HG02571 (cell line): ENCODE results near the gene POTEC.
"Not testable (repeated sequence)": the region's sequence is repeated elsewhere in the genome, so short reads cannot be mapped to it uniquely, and the experiment has no call there.

Experiments used
- ATAC-seq: cut with Tn5 transposase; IDR thresholded peaks from one replicate; pipeline ENCODE4 v1.9.1; 2021; ENCODE audit warnings: mild to moderate bottlenecking, moderate library complexity; ENCODE audit not compliant: unreplicated experiment

Gene POTEC

DNA sequence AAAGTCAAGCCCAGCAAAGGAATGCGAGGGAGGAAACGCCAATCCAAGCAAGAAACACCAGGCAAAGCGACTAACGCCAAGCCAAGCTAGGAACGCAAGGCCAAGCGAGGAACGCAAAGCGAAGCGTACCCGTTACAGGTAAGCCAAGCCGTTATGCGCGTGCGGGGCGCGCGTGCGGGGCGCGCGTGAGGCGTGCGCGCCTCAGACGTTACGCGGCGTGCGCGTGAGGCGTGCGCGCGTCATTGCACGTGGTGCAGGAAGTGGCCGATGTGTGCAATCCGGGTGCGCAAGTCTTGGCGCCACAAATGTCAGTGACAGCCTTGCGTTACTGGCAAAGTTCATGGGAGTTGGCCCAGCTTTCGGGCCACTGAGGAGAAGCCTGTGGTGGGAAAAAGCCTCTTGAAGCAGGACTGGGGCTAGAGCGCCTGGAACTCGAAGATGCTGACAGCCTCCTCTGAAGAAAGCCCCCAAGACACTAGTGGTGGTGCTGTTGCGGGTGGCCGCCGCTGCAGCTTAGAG is at the start of gene POTEC:
Gene POTEC (minus strand): TSS at position 155 of the 519 bp plus-strand sequence. CDS start 454 bp downstream, outside the sequence.
- ATAC-seq: not testable (repeated sequence)

DNA sequence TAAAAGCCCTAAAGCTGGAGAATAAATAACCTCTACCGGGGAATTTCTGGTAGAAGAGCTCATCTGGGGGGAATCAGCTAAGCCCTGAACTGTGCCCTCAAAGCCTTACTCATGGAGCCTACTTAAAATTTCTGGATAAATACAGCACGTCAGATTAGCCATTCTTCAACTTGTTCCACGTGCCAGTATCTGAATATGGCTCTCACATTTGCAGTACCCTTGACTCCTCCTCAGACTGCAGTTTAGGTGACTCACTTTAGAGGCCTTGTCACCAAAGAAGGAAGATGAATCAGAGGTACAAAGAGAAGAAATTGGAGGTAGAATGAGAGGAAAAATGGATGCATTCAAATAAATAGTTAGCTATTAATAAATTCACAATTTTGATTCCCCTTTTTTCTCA is 34.6 kb upstream of the POTEC start:
- ATAC-seq: no peak

DNA sequence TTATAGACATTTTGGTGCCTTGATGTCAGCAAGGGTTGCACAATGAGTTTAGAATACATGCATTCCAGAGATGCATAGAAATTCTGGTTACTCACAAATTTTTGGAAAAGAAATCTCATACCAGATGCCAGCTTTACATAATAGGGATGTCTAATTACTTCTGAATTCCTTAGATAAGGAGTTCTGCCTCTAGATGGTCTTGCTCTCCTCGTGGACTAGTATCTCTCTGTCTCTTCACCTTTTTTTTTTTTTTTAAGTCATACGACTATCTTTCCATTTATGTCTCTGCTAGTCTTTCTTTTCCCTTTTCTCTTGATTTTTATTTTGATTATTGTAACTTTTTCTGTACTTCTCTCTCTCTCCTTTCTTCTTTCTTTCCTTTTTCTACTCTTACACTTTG is 16.1 kb upstream of the POTEC start:
- not testable (repeated sequence) for ATAC-seq

DNA sequence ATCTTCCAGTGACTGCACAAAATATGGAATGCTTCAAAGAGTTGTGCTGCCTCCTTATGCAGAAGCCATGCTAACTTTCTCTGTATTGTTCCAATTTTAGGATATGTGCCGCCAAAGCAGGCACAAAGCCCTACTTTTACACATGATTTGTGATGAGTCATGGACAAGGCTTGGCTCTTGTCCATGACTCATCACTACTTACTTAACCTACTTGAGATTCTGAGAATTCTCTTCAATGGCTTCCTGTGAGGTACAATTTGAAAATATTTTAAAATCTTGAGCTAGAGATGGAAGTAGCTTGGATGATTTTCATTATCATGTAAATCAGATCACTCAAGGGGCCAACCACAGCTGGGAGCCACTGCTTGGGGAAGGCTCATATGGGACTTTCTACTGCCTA is 11.7 kb downstream of the POTEC start:
- ATAC-seq: not testable (repeated sequence)

DNA sequence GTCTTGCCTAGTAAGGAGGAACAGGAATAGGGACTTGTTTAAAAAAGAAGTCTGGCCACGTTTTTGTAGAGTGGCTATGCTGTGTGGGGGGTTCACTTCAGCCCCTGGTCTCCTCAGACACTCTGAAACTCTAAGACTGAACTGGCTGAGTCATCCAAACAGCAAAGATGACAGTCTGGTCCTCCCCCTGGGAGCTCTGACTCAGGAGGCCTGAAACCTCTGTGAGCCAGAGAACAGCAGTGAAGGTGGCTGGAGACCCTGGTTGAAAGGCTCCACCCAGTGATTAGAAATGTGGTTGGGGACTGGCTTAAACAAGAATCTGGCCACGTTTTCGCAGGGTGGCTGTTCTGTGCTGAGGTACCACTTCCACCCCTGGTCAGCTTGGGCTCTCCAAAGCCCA is 32.7 kb downstream of the POTEC start:
- not testable (repeated sequence) for ATAC-seq

DNA sequence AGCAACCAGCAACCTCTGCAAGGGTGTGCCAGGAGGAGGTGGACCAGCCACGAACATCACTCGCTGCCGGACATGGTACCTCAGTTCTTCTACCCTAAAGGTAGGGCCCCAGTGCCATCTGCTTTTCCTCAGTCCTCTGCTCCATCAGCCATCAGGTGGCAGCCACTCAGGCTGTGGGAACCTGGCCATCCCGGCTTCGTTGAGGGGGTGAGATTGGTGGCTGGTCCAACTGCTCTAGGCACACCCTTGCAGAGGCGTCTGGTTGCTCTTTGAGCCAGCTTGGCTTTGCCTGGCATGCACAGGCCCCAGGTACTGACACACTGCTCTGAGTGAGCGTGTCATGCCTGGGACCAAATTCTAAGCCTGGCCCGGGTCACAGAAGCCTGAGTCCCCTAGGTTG is 39.7 kb downstream of the POTEC start:
- not testable (repeated sequence) for ATAC-seq

DNA sequence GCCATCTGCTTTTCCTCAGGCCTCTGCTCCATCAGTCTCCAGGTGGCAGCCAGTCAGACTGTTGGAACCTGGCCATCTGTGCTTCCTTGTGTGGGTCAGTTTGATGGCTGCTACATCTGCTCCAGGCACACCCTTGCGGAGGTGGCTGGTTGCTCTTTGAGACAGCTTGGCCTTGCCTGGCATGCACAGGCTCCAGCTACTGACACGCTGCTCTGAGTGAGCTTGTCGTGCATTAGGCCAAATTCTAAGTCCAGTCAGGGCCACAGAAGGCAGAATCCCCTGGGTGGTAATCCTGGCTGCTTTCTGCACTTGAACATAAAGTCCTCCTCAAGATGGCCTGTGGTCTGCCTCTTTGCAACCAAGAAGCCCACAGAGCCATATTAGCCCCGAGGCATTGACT is 41.5 kb downstream of the POTEC start:
- not testable (repeated sequence) for ATAC-seq

DNA sequence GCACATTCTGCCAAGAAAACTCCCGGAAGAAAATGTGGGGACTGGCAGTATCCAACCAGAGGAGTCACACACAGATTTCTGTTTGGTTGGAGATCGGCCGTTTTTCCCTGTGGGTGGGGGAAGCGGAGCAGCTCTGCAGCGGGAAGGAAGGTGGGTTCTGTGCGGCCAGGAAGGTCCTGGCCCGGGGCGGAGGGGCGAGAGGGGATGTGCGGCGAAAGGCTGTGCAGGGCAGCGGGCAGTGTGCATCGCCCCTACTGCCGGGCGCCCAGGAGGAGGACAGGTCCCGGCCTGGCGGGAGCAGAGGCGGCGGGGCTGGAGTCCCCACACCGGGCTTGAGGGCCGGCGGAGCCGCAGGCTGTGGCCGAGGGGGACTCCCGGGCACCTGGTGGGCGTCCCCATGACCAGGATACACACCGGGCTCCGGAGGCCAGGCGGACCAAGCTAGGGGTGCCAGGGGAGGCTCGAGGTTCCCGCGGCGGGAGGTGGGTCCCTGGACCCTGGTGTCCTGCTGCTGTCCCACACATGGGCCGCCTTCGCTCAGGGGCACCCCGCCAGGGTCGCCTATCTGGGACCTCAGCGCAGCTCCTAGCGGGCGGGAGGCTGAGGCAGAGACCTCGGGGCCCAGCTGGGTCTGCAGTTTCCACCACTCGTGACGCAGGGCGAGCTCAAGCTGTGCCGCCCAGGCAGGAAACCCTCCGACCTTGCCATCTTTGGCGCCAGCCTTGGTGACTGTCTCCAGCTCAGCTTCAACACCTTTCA is 54.0 kb downstream of the POTEC start:
- ATAC-seq: not testable (repeated sequence)

DNA sequence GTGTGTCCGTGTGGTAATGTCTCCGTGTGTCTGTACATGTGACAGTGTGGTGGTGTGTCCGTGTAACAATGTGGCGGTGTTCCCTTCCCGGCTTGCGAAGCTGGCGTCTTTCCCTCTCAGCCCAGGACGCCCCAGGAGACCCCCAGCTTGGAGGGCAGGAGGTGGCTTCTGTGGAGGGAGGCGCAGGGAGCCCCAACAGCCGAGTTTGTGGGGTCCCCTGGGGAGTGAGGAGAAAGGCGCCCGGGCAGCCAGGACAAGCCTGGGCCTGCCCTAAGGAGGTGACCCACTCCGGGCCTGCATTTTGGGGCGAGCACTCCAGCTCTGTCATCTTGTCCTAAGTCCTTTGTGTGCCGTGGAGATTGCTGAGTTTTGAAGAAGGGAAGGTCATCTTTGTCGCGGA is 54.6 kb downstream of the POTEC start:
- not testable (repeated sequence) for ATAC-seq

DNA sequence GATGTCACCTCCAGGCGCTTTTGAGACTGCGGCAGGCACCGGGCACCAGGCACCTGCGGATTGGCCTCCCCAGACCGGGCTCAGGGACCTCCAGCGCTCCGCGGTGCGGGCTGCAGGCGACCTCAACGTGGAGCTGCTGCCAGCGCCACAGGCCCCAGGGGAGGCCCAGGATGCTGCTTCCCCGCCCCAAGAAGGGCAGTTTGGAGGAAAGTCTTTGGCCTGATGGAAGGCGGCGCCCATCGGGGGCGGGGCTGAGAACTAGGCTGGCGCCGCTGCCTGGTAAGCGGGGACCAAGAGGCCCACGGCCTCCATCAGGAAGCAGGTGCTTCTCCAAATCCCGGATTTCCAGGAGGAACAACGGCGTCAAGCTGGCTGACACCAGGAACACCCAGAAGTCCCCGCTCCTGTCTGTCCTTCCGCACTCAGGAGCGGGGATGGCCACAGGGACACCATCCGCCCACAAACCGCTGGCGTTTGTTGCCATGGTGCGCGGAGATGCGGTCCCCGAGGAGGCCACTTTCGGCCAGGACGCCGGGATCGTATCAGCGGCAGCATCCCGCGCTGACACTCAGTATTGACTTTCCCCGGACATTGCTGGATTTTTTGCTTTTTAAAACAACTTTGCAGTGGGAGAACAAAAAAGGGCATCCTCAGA is 56.3 kb downstream of the POTEC start:
- not testable (repeated sequence) for ATAC-seq

DNA sequence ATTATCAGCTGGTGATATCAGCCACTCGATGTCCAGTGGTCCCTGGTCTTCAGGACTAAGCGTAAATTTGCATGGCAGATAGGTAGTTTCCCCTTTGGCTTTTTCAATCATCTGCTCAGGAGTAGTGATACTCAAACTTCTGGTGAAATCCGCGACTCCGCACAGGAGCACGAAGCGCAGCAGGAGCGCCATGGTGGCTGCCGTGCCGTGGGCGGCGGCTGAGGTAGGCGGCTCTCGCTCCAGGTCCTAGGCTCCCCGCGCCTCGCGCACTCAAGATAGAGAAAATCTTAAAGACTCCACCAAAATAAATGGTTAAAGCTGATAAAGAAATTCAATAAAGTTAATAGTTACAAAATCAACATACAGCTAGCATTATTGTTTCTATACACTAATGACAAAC is 64.3 kb downstream of the POTEC start:
- not testable (repeated sequence) for ATAC-seq

DNA sequence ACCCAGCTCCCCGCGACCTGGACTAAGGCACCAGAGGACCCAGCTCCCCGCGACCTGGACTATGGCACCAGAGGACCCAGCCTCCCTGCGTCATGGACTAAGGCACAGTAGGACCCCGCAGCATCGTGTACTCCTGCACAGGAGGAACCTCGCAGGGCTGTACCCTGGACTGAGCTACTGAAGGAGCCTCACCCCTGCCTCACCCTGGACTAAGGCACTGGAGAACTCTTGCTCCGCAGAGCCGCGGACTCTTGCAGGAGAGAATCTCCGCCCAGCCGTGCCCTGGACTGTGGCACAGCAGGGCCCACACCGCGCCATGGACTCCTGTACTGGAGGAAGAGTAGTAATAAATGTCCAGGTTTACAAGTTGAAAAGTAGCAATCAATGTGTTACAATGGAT is 67.9 kb downstream of the POTEC start:
- not testable (repeated sequence) for ATAC-seq

DNA sequence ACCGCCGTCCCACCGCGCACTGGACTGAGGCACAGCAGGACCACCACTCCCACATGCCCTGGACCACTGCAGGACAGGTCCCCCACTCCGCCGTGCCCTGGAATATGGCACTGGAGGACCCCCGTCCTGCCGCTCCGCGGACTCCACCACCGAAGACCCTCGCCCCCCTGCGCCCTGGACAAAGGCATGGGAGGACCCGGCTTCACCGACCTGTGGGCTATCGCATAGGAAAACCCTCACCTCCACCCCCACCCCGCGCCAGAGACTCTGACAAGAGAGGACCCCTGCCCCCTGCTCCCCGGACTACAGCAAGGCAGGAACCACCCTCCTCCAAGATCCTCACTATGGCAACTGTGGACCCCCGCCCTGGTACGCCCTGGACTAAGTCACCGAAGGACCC is 68.6 kb downstream of the POTEC start:
- not testable (repeated sequence) for ATAC-seq

DNA sequence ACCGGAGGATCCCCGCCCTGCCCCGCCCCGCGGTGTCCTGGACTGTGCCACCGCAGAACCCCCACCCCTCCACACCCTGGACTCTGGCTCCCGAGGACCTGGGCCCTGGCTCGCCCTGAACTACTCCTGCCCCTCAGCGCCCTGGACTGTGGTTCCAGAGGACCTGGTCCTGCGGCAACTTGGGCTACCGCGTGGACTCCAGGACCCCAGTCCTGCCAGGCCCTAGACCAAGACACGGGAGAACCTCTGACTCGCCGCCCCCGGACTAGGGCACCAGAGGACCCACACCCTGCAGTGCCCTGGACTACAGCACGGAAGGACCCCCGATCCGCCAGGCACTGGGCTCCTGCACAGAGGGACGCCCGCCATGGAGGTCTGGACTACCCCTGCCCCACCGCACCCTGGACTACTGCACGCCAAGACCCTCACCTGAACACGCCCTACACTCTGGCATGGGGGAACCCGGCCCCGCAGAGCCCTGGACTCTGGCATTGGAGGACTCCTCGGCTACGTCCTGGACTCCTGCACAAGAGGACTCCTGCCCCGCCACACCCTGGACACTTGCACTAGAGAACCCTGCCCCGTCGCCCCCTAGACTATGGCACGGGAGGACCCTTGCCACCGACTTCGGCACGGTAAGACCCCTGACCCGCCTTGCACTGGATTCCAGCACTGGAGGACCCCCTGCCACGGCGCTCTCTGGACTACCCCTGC is 69.2 kb downstream of the POTEC start:
- not testable (repeated sequence) for ATAC-seq

DNA sequence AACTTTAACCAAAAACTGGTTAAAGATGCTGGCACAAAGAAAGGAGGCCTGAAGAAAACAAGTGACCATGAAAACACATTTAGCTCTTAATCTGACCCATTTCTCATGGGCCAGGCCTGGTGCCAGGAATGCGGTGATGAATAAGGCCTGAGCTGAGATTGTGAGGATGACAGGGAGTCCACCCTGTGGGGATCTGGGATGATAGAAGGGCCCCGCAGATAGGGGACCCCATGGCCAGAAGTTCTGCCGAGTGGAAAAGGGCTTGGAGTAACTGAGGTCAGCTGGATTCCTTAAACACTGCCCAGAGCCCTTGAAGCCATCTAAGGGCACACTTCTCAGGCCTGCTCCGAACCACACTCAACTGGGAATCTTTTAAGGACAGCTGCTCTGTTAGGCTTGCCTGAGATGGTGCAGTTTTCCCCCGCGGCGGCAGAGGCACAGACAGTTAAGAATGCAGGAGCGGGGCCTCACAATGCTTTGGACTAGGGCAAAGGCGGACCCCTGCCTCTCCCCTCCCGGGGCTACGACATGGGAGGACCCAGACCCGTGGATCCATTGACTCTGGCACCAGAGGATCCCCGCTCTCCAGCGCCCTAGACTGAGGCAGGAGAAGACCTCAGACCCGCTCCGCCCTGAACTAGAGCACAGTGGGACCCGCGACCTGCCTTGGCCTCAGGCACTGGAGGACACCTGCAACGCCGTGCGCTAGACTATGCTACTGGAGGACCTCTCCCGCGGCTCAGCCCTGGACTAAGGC is 70.0 kb downstream of the POTEC start:
- not testable (repeated sequence) for ATAC-seq

DNA sequence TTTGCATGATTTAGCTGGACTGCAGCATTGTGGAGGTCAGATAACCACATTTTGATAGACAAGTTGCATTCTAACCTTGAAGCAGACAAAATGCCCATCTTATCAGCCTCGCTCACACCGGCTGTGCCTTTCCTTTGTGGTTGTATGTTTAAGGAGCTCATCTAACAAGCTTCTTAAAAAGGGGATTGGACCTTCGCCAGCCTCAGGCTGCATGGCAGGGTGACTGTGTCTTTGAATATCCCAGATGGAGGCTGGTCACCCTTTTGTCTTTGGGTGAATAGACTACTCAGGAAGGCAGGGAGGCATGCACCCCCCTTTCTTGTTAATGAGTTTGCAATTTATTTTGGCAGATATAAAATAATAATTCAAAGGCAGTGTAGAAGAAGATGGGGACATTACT is 72.1 kb downstream of the POTEC start:
- not testable (repeated sequence) for ATAC-seq

DNA sequence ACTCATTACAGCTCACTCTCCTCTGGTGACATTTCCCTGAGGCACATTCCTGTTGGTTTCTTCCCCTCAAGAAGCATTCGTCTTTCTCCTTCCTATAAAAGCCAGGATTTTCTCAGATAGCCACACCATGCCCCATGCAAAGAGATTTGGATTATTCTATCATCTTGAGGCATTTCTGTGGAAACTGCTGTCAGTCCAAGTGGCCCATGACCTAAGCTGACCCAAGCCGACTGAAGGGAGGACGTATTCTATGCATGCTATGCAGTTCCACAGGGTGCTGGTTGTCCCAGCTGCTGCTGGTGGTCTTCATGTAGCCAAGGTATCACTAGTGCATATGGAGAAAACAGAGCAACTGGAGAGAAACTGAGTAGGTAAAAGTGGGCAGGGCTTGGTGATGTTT is 73.0 kb downstream of the POTEC start:
- ATAC-seq: not testable (repeated sequence)

DNA sequence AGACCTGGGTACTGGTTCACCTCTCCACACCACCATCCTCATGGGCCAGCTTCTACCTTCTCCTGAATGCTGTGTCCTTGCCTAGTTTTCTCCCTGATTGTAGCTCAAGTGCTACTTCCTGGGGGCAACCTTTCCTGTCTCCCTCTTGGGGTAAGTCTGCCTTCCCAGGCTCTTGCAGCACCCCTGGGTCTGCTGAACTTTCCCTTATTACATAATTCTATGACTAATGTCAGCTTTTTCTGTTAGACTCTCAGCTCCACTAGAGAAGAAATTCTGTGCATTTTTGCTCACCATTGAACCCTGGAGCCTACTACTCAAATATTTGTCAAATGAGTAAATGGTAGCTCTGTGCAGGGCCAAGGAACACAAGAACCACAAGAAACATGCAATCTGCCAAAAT is 73.4 kb downstream of the POTEC start:
- ATAC-seq: not testable (repeated sequence)

DNA sequence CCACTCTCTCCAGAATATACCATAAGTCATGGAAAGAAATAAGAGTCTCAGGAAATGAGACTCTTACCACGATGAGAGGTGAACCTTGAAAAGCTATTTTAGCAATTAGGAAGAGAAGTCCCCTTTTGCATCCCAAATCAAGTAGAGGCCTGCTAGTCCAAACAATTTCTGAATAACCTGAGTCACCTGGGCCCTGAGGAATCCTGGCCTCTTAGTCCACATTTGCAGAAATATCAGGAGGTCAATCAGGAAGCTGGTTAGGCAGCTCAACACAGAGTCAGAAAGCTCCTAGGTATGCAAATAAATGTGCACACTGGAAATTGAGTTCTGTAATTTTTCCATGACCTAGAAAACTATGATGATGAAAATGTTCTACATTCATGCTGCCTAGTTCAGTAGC is 77.4 kb downstream of the POTEC start:
- not testable (repeated sequence) for ATAC-seq
